Activated T-cell treated with anti-CD3 and anti-CD28 coated beads for 4 hours (primary cell): Measurements from ENCODE around the gene RAX.

Experiments
- DNase-seq: peaks from one replicate; pipeline ENCODE4 v3.0.0-alpha.2; 2020

The RAX gene

GRCh38 chr18:59272891-59273758 lies at the start of gene RAX:
TSS of gene RAX (minus strand) at chr18:59273454. CDS start at chr18:59273206, 248 bp downstream.
- no peak for DNase-seq

GRCh38 chr18:59318460-59319050 lies 45.3 kb upstream of the RAX start, which contains the start of gene CPLX4:
TSS of gene CPLX4 (minus strand) at chr18:59318649. CDS start at chr18:59318462, 187 bp downstream.
- no peak for DNase-seq

GRCh38 chr18:59311631-59312030 lies 38.4 kb upstream of the RAX start:
- no peak for DNase-seq

GRCh38 chr18:59308938-59309260 lies 35.6 kb upstream of the RAX start:
- no peak for DNase-seq

GRCh38 chr18:59308248-59308937 lies 35.1 kb upstream of the RAX start:
- DNase-seq = peak; percentile 57

- DNase-seq = no peak
Measured at GRCh38 chr18:59306640-59307039, 33.4 kb upstream of the RAX start.

GRCh38 chr18:59305295-59305694 lies 32.0 kb upstream of the RAX start:
- no peak for DNase-seq

GRCh38 chr18:59303656-59304195 lies 30.5 kb upstream of the RAX start:
- DNase-seq = no peak

GRCh38 chr18:59303006-59303405 lies 29.8 kb upstream of the RAX start:
- no peak for DNase-seq

- DNase-seq = no peak
Measured at GRCh38 chr18:59301929-59302328, 28.7 kb upstream of the RAX start.

- no peak for DNase-seq
Measured at GRCh38 chr18:59300676-59301285, 27.5 kb upstream of the RAX start.

GRCh38 chr18:59298871-59299270 lies 25.6 kb upstream of the RAX start:
- DNase-seq = no peak

GRCh38 chr18:59293317-59293716 lies 20.1 kb upstream of the RAX start:
- DNase-seq = no peak

- DNase-seq = no peak
Measured at GRCh38 chr18:59286341-59286740, 13.1 kb upstream of the RAX start.

- no peak for DNase-seq
Measured at GRCh38 chr18:59282341-59282740, 9.1 kb upstream of the RAX start.

- DNase-seq = no peak
Measured at GRCh38 chr18:59279722-59280121, 6.5 kb upstream of the RAX start.

GRCh38 chr18:59279193-59279592 lies 5.9 kb upstream of the RAX start:
- no peak for DNase-seq

- DNase-seq = no peak
Measured at GRCh38 chr18:59278793-59279192, 5.5 kb upstream of the RAX start.

- DNase-seq = no peak
Measured at GRCh38 chr18:59276047-59276446, 2.8 kb upstream of the RAX start.

- no peak for DNase-seq
Measured at GRCh38 chr18:59275406-59275949, 2.2 kb upstream of the RAX start.

GRCh38 chr18:59274533-59274928 lies 1.3 kb upstream of the RAX start:
- no peak for DNase-seq

- no peak for DNase-seq
Measured at GRCh38 chr18:59273759-59274532, 692 bp upstream of the RAX start.
